ENCODE results near the gene STOM.

STOM gene

DNA sequence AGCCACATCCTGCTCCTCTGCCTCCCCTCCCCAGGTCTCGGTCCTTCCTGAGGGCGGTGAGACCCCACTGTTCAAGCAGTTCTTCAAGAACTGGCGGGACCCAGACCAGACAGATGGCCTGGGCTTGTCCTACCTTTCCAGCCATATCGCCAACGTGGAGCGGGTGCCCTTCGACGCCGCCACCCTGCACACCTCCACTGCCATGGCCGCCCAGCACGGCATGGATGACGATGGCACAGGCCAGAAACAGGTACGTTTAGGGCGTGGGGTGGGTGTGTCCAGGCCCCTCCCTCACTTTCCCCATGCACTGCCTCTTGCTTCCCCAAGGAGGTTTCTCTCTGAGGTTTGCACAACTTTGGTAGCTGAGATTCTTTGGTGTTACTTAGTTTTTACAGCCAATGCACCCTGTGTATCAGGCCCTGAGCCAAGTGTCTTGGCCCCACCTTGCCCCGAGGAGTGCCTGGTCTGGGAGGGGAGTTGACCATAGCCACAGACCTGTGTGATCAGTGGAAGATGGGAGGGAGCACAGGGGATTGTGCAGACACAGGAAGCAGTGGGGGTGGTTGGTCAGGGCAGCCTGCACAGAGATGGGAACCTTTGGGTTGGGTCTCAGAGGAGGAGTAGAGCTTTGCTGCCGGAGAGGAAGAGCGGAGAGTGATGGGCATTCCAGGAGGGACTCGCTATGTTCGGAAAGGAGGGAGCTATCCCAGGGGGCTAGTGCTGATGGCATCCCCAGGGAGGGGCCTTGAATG lies 51.2 kb downstream of the STOM start:
- no peak for FAIRE-seq

DNA sequence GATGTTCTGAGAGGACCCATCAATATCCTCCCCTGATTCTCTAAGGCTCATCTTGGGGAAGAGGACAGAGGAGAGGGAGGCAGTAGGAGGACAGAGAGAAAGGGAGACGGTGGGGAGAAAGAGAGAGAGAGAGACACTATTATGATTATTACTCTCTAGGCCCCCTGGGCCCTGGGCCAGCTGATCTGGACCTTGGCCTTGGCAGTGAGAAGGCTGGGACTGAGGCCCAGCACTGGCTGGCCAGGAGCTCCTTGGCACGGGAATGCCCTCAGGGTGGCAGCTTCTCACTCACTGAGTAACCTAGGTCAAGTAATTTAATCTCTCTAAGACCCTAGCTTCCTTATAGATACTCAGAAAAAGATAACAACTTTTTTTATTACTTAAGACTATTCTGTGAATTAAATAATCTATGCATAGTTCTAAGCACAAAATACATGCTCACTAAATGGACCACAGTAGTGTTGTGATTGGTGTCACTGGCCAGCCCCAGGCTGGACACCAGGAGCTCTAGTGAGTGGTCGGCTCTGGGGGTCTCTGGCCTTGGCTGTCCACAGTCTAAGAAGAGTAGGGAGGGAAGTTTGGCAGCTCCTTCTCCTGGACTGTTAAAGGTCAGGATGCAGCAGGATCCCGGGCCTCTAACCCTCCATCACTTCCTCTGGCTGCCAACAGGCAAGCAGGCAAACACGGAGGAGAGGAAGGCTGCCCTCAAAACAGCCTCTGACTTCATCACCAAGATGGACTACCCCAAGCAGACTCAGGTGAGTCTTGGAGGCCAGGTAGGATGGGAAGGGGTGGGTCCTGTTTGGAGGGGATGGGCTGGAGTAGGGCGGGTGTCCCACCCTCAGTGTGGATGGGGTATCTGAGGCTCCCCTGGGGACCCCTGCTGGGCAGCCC lies 52.1 kb downstream of the STOM start:
- no peak for FAIRE-seq

DNA sequence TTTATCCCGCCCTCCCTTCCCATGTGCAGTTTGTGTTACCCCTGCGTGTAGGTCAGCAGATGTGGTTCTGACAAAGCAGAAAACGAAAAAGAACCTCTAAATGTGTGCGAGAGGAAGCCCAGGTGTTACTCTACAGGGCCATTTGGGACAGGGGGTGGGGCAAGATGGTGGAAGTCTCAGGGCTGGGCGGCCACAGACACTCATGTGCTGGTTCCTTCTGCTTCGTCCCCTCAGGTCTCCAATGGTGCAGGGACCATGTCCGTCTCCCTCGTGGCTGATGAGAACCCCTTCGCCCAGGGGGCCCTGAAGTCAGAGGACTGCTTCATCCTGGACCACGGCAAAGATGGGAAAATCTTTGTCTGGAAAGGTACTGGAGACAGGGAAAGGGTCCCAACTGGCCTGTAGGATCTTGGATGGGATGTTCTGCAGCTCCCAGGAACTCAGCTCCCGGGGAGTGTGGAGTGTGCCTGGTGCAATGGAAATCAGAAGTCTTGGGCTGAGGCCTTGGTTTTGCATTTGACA lies 53.1 kb downstream of the STOM start:
- no peak for FAIRE-seq

DNA sequence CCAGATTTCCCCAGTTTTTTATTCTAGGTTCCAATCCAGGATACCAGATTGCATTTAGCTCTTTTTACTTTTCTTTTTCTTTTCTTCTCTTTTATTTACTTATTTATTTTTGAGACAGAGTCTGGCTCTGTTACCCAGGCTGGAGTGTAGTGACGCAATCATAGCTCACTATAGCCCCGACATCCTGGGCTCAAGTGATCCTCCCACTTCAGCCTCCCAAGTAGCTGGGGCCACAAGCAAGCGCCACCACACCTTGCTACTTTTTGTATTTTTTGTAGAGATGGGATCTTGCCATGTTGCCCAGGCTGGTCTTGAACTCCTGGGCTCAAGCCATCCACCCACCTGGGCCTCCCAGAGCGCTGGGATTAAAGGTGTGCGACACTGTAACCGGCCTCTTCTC lies 53.7 kb downstream of the STOM start:
- FAIRE-seq = no peak

DNA sequence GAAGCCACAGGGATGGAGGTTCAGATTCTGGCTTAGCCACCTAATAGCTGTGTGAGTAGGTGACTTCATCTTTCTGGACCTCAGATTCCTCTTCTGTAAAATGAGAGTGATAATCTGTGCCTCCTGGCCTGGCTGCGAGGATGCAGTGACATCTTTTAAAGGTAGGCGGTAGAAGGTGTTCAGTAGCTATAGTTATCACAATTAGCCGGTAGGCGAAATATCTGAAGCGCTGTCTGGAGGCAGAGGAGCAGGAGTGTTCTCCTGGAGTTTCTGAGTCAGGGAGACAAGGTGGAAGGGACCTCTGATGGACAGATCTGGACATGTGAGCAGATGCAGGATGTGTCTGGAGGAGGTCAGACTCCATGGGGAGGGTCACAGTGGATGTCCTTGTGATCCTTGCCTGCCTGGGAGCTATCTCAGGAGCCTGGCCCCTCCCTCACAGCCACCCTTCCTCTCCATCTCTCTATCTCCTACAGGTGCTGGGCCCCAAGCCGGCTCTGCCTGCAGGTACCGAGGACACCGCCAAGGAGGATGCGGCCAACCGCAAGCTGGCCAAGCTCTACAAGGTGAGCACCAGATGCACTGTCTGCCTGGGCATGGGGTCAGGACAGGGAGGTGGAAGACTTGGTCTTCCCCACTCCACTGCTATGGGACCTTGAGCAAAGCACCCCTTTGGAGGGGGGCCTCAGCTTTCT lies 56.4 kb downstream of the STOM start:
- FAIRE-seq = no peak

DNA sequence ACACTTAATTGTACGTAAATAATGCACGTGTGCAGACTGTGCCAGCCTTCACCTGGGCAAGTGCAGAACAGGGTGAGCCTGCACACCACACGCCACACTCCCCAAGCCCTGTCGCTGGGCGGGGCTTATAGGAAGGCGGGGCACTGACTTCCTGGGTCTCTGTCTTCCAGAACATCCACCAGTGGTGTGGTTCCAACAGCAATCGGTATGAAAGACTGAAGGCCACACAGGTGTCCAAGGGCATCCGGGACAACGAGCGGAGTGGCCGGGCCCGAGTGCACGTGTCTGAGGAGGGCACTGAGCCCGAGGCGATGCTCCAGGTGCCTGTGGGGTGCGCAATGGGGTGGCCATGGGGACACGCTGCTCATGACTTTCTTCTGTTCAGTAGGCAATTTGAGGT lies 57.9 kb downstream of the STOM start:
- FAIRE-seq = no peak

DNA sequence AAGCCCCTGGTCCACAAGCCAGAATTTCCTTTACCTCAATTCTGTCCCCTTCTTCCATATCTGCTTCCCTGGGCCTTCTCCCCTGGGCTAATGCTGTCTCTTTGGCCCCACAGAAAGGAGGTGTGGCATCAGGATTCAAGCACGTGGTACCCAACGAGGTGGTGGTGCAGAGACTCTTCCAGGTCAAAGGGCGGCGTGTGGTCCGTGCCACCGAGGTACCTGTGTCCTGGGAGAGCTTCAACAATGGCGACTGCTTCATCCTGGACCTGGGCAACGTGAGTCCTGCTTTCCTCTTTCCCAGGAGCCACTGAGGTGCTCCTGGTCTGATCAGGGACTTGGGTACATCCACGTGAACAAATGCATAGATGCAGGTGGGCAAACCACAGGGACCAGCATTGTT lies 59.5 kb downstream of the STOM start:
- no peak for FAIRE-seq

DNA sequence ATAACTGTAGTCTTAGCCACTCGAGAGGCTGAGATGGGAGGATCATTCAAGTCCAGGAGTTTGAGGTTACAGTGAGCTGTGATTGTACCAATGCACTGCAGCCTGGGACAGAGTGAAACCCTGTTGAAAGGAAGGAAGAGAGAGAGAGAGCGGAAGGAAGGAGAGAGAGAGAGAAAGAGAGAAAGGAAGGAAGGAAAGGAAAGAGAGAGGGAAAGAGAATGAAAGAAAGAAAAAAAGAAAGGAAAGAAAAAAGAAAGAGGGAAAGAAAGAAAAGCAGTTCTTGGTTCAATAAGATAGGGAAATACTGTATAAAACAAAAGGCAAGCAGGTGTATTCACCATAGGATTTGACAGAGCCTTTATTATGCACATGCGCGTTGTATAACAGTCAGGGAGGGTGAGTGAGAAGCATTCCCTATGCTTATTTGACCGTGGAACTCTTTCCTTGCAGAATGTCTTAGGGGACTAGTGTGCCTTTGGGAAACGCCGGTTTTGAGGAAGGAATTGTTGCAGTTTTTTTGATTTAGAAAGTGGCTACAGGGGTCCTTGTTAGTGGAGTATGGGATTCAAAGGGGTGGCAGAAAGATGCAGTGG lies 60.1 kb downstream of the STOM start:
- FAIRE-seq = no peak

DNA sequence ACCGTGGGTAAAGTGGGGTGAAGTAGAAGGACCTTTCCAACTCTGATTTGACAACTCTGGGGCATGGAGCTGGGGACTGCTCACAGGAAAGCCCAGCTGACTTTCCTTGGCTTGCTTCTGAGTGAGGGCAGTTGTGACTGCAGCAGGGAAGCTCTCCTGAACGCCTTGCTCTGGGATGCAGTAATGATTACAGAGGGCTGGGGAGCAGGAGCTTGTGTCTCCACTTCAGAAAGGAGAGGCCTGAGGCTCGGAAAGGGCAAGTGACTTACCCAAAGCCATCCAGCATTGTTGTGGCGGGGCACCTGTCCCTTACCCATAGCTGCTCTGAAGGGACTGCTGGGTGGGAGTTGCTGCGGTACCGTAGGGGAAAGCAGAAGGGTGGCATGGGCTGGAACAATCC lies 60.9 kb downstream of the STOM start:
- no peak for FAIRE-seq

DNA sequence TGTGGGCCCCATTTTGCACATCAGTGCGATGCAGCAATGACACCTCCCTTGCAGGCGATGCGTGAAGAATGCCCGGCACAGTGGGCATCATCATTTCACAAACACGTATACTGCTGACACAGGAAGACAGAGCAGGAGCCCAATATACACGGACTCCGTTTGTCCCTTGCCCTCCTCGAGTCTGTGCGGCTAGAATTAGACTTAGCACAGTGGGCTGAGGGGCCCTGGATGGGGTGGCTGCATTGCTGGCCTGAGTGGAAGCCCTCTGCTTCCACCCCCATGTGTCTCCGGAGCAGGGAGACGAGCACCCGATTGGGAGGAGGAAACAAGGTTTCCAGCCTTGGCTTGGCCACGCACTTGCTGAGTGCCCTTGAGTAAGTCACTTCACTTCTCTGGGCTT lies 61.3 kb downstream of the STOM start:
- no peak for FAIRE-seq

DNA sequence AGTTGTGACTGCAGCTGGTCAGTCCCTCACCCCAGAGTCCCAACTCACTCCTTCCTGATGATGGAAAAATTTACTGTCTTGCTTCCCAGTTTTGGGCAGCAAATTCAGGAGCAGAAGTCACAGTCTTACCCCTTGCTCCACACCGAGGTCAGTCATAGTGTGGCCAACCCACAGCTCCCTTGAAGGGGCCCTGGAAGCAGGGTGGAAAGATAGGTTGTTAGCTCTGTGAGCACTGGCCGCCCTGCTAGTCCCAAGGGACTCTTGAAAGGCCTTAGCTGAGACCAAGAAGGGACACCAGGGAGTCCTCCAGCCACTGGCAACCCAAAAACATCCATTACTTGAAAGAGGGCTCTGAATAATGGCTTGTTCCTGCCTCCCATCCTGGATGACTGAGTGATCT lies 62.1 kb downstream of the STOM start:
- FAIRE-seq = no peak

DNA sequence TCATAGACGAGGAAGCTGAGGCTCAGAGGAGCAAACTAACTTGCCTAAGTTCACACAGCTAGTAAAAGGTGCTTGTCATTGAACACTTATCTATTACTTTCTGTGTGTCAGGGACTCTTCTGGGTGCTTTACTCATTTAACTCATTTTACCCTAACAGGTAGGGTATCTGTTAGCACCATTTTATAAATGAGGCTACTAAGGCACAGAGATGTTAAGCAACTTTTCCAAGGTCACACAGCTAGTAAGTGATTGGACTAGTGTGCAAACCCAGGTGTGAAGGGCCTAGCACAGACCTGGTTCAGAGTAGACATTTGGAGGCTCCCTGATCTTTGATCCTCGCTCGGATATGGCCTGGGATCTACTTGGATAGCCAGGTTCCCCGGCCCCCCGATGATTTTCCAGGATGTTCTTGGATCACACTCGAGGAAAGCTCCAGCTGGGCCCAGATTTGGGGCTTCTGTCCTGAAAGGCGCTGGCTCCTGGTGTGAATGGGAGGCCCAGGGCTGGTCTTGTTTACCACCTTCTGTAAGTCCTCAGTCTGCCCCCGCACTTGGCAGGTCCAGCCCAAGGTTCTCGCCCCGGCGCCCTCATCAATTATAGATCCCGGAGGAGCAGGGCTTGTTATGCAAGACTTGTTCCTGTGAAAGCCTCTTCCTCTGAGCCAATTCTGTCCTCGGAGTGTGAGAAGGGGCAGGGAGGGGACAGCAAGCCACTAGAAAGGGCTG lies 64.6 kb downstream of the STOM start:
- FAIRE-seq = no peak

DNA sequence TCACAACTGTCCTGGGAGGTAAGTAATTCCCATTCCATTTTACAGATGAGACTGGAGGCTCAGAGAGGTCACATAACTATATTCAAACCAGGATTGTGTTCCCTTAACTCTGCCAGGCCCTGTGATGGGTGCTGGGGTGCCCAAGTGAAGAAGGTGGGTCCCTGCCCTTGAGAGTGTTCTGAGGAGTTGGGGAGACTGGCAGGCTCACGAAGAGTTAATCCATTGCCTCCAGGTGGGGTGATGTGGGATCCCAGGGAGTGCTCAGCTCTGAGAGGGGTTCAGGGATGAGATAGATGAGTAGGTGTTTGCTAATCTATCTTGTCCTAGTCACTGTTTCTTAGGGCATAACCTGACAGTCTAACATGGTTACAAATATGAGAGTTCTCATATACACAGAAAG lies 65.3 kb downstream of the STOM start:
- no peak for FAIRE-seq

DNA sequence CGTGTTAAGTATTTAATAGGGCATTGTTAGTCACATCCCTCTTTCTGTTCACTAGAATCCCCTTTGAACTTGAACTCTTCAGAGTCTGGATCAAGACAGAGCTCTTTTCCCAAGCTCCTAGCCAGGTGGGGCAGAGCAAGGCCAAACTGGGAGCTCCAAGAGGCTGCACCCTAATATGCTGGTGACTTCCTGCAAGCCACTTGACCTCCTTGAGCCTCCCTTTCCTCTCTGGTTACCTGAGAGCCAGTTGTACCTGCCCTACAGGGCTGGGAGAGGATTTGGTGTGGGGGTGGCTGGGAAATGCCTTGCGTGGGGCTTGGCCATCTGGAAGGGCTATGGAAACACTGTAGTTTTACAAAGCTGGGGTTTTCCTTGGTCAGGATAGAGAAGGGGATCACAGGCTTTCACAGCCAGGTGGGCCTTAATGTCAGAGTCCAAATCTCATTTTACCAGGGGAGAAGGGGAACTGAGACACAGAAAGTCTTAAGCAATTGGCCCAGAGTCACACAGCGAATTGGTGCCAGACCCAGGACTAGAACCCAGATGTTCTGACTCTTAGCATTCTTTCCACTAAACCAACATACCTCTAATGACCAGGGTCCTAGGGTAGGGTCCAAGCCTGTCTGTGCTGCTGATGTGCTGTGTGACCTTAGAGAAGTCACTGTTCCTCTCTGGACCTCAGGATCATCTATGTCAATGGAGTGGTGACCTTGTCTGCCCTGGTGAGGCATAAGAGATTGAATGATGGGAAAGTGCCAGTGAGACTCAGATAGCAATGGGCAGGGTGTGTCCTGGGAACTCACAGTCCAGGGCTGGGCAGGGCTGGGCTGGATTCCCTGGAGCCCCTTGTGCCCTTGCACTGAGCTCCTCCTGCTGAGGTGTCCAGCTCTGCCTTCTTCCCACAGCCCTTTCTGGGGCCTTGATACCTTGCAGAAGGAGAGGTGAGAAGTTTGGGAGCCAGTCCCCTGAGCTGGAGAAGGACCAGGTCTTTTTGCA lies 66.3 kb downstream of the STOM start:
- FAIRE-seq = no peak

DNA sequence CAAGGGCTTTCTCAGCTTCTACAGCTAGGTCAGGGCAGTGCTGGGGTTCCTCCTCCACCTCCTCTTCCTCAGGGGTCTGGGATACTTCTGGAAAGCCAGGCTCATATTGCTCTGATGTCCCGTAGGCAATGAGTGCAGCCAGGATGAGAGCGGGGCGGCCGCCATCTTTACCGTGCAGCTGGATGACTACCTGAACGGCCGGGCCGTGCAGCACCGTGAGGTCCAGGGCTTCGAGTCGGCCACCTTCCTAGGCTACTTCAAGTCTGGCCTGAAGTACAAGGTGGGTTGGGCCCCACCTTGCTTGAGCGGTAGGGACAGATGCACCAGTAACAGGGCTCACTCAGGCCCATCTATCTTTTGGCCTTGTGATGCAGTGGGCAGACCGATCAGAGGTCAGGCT lies 67.3 kb downstream of the STOM start:
- FAIRE-seq = no peak

DNA sequence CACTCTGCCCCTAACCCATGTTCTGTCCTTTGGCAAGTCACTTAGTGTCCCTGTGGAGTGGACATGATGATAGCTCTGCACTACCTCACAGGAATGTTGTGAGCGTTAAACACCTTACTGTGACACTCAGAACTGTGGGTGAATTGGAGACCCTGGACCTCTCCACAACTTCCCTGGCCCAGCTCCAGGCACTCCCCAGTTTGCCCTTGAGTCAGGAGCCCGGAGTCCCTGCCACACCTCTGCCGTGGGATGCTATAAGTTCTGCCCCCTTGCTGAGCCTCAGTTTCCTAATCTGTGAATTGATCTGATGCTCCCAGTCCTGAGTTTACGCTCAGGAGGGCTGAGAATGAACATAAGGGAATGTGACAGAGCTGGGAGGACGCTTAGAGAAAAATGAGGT lies 67.7 kb downstream of the STOM start:
- FAIRE-seq = no peak

DNA sequence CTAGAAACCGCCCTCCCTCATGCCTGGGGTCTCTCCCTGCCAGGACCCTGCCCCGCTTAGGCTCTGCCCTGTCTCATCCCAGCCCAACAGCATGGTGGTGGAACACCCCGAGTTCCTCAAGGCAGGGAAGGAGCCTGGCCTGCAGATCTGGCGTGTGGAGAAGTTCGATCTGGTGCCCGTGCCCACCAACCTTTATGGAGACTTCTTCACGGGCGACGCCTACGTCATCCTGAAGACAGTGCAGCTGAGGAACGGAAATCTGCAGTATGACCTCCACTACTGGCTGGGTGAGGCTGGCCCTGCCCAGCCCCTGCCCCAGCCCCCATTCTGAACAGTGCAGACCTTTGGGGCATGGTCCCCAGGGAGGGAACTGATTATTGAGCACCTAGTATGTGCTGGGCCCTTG lies 68.2 kb downstream of the STOM start:
- FAIRE-seq = no peak

DNA sequence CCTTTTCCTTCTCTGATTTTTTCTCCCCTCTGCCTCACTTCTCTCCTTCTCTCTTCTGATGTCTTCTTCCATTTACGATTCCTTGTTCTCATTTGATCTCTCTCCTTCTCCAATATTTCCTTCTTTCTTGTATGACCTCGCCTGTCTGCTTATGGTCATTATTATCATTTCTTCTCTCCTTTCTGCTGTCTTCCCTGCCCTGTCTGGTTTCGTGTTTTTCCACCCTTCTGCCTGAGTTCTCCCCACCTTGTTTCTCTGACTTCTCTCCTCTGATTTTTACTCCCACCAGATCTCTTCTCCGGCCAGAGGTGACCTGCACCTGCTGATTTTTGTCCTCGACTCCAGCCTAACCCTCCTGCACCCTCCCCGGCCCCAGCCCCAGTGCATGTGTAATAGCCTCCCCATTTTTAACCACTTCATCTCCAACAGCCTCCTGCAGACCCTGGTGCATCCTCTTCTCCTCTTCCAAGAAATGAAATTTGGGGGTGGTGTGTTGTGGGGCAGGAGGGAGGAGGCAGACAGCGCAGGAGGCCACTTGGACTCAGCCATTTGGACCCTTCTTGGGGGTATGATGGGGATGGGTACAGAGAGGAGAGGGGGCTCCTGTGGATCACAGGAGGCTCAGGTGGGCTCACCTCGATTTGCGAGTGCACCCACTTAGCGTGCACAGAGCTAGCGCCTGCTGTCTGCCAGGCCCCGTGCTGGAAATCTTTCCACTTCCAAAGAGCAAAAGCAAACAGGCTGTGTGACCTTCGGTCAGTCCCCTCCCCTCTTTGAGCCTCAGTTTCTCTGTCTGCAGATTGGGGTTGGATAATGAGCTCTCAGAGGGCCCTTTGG lies 69.5 kb downstream of the STOM start:
- no peak for FAIRE-seq

DNA sequence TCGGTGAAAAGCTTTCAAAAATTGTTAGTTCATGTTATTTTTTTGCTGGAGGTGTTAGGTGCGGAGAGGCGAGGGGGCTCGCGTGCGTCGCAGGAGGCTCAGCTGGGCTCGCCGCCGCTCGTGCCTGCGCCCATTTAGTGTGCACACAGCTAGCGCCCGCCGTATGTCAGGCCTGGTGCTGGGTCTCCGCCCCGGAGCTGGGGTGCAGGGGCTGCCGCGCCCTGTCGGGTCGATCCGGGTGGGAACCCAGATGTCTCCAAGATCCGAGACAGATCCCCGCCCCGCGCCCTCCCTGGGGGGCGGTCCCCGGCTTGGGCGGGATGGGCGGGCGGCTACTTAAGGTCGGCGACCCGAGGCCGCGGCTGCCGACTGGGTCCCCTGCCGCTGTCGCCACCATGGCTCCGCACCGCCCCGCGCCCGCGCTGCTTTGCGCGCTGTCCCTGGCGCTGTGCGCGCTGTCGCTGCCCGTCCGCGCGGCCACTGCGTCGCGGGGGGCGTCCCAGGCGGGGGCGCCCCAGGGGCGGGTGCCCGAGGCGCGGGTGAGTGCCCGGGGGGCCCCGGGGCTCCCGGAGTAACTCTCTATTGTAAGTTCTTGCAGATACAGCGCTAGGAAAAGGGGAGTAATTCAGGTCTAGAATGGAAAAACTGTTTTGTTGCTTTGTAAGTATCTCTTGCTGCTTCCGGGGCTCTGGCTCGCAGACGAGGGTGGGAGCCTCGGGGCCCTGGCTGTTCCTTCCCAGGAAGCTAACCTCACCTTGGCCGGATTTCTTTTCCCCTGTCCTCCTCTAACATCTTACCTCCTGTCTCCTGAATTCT lies 70.4 kb downstream of the STOM start:
- no peak for FAIRE-seq

All from A204.1 (cell line).